H9 (cell line): ENCODE data around the gene DCTN5. TPM values are rescaled to one million over a fixed set of nuclear protein-coding genes. Genes with fewer than 3 reads are reported as not detected.

Source experiments
- DNase-seq: peaks from one replicate; pipeline ENCODE4 v3.0.0-alpha.2; 2017
- H2AFZ ChIP-seq: one replicate; pipeline ENCODE4 v1.6.1; 2013; ENCODE audit warnings: mild to moderate bottlenecking, low read length, control low read depth, moderate library complexity
- H2AK5ac ChIP-seq: 2 replicates; pipeline ENCODE4 v1.6.1; 2013; ENCODE audit warnings: low read length, control low read depth, mixed read lengths; ENCODE audit not compliant: insufficient read length
- H2BK120ac ChIP-seq: one replicate; pipeline ENCODE4 v1.6.1; 2013; ENCODE audit warnings: low read depth, mild to moderate bottlenecking, low read length, control low read depth, inconsistent platforms; ENCODE audit not compliant: poor library complexity, severe bottlenecking
- H2BK12ac ChIP-seq: 2 replicates; pipeline ENCODE4 v1.6.1; 2013; ENCODE audit warnings: low read length, control low read depth, mixed read lengths, low read depth; ENCODE audit not compliant: insufficient read length
- H2BK15ac ChIP-seq: 2 replicates; pipeline ENCODE4 v1.6.1; 2013; ENCODE audit warnings: low read depth, low read length, control low read depth
- H2BK20ac ChIP-seq: one replicate; pipeline ENCODE4 v1.6.1; 2013; ENCODE audit warnings: low read depth, mild to moderate bottlenecking, low read length, control low read depth, inconsistent platforms; ENCODE audit not compliant: poor library complexity, severe bottlenecking
- H2BK5ac ChIP-seq: 2 replicates; pipeline ENCODE4 v1.6.1; 2013; ENCODE audit warnings: low read length, control low read depth, mixed read lengths; ENCODE audit not compliant: insufficient read length
- H3K14ac ChIP-seq: 2 replicates; pipeline ENCODE4 v1.6.1; 2013; ENCODE audit warnings: low read length, control low read depth; ENCODE audit not compliant: insufficient read depth
- H3K18ac ChIP-seq: 2 replicates; pipeline ENCODE4 v1.6.1; 2013; ENCODE audit warnings: low read depth, mild to moderate bottlenecking, mixed read lengths, low read length, control low read depth; ENCODE audit not compliant: insufficient read length
- H3K23ac ChIP-seq: 2 replicates; pipeline ENCODE4 v1.6.1; 2013; ENCODE audit warnings: low read length, control low read depth, mixed read lengths, low read depth; ENCODE audit not compliant: insufficient read length
- H3K23me2 ChIP-seq: 2 replicates; pipeline ENCODE4 v1.6.1; 2013; ENCODE audit warnings: low read depth, mild to moderate bottlenecking, mixed read lengths, low read length, control low read depth; ENCODE audit not compliant: insufficient read length, poor library complexity, severe bottlenecking
- H3K27ac ChIP-seq: 2 replicates; pipeline ENCODE4 v1.5.1; 2013; ENCODE audit warnings: low read length, control low read depth, mixed read lengths, low read depth; ENCODE audit not compliant: insufficient read length
- H3K27me3 ChIP-seq: 2 replicates; pipeline ENCODE4 v1.6.1; 2013; ENCODE audit warnings: low read length, control low read depth, inconsistent platforms; ENCODE audit not compliant: insufficient read depth
- H3K4ac ChIP-seq: 2 replicates; pipeline ENCODE4 v1.6.1; 2013; ENCODE audit warnings: low read depth, mild to moderate bottlenecking, control low read depth, inconsistent platforms, low read length, moderate library complexity
- H3K4me1 ChIP-seq: 2 replicates; pipeline ENCODE4 v1.6.1; 2013; ENCODE audit warnings: low read length, control low read depth, inconsistent platforms; ENCODE audit not compliant: insufficient read depth
- H3K4me2 ChIP-seq: 2 replicates; pipeline ENCODE4 v1.6.1; 2013; ENCODE audit warnings: low read length, control low read depth, mixed read lengths; ENCODE audit not compliant: insufficient read length, insufficient read depth
- H3K56ac ChIP-seq: 2 replicates; pipeline ENCODE4 v1.6.1; 2013; ENCODE audit warnings: low read depth, mild to moderate bottlenecking, mixed read lengths, low read length, control low read depth; ENCODE audit not compliant: insufficient read length
- H3K79me1 ChIP-seq: 2 replicates; pipeline ENCODE4 v1.6.1; 2013; ENCODE audit warnings: low read depth, mild to moderate bottlenecking, moderate library complexity, low read length, control low read depth, inconsistent platforms; ENCODE audit not compliant: insufficient read depth, poor library complexity, severe bottlenecking
- H3K79me2 ChIP-seq: 2 replicates; pipeline ENCODE4 v1.6.1; 2013; ENCODE audit warnings: low read length, control low read depth, inconsistent platforms; ENCODE audit not compliant: insufficient read depth
- H3K9ac ChIP-seq: 2 replicates; pipeline ENCODE4 v1.6.1; 2013; ENCODE audit warnings: low read length, control low read depth, mixed read lengths; ENCODE audit not compliant: insufficient read length; ENCODE audit errors: extremely low read depth
- H3K9me3 ChIP-seq: one replicate; pipeline ENCODE4 v1.6.1; 2013; ENCODE audit warnings: low read depth, low read length, inconsistent platforms; ENCODE audit not compliant: control insufficient read depth
- H3T11ph ChIP-seq: one replicate; pipeline ENCODE4 v1.6.1; 2013; ENCODE audit warnings: mild to moderate bottlenecking, low read length, control low read depth, inconsistent platforms
- H4K20me1 ChIP-seq: one replicate; pipeline ENCODE4 v1.6.1; 2013; ENCODE audit not compliant: control insufficient read depth, insufficient read length, insufficient read depth
- H4K5ac ChIP-seq: 2 replicates; pipeline ENCODE4 v1.6.1; 2013; ENCODE audit warnings: low read depth, mild to moderate bottlenecking, mixed read lengths, low read length, control low read depth; ENCODE audit not compliant: insufficient read length
- H4K8ac ChIP-seq: replicated peaks from 2 replicates; pipeline ENCODE4 v1.6.1; 2013; ENCODE audit warnings: low read length, control low read depth, mixed read lengths, low read depth; ENCODE audit not compliant: insufficient read length
- H4K91ac ChIP-seq: 2 replicates; pipeline ENCODE4 v1.6.1; 2013; ENCODE audit warnings: low read depth, mild to moderate bottlenecking, moderate library complexity, mixed read lengths, low read length, control low read depth; ENCODE audit not compliant: insufficient read length
- H3K27ac Mint-ChIP-seq, 3 experiments: 2 replicates in 2 of 3; 3 replicates in 1 of 3; pipeline ENCODE4 v1.8.0; 2020 to 2021; ENCODE audit warnings: mixed read lengths in 3 of 3, mild to moderate bottlenecking in 1 of 3, moderate library complexity in 1 of 3
- H3K27me3 Mint-ChIP-seq: 2 replicates; pipeline ENCODE4 v1.8.0; 2021; ENCODE audit warnings: low read depth, mild to moderate bottlenecking, moderate library complexity, mixed read lengths
- H3K36me3 Mint-ChIP-seq, 3 experiments: 2 replicates in 2 of 3; 3 replicates in 1 of 3; pipeline ENCODE4 v1.8.0; 2020 to 2021; ENCODE audit warnings: low read depth in 3 of 3, mixed read lengths in 3 of 3; ENCODE audit not compliant: insufficient read depth in 1 of 3
- H3K4me1 Mint-ChIP-seq, 2 experiments: 2 replicates each; pipeline ENCODE4 v1.8.0; 2020; ENCODE audit warnings: mixed read lengths in 2 of 2
- H3K4me3 Mint-ChIP-seq, 2 experiments: 2 replicates in 1 of 2; 3 replicates in 1 of 2; pipeline ENCODE4 v1.8.0; 2020 to 2021; ENCODE audit warnings: mild to moderate bottlenecking in 2 of 2, mixed read lengths in 2 of 2, moderate library complexity in 1 of 2
- H3K9me3 Mint-ChIP-seq, 2 experiments: 2 replicates in 1 of 2; 3 replicates in 1 of 2; pipeline ENCODE4 v1.8.0; 2020; ENCODE audit warnings: mild to moderate bottlenecking in 2 of 2, mixed read lengths in 2 of 2, moderate library complexity in 1 of 2
- WGBS: extraction: QIAGEN DNeasy Blood & Tissue Kit; methylation state at CpG from one replicate; pipeline ENCODE4 v1.1.7; 2013; ENCODE audit warnings: missing lambda C conversion rate, low lambda C conversion rate, mixed read lengths; ENCODE audit not compliant: insufficient read length; ENCODE audit errors: extremely low coverage; 5-methylcytosine and 5-hydroxymethylcytosine counted together
- total RNA-seq: library from RNA; stranded (reverse); gene quantifications from 2 replicates; pipeline ENCODE4 v1.2.1, GENCODE V29; 2021
- TF ChIP-seq, protein P1 (sequence below): fragments of 200-600 bp; sonication (generic); conservative IDR thresholded peaks from 3 replicates; pipeline ENCODE4 v1.8.0; 2021; ENCODE audit warnings: antibody characterized with exemption, mild to moderate bottlenecking

DCTN5 gene
- total RNA-seq, 1 experiment from 2014 or later = 114 TPM

DNA sequence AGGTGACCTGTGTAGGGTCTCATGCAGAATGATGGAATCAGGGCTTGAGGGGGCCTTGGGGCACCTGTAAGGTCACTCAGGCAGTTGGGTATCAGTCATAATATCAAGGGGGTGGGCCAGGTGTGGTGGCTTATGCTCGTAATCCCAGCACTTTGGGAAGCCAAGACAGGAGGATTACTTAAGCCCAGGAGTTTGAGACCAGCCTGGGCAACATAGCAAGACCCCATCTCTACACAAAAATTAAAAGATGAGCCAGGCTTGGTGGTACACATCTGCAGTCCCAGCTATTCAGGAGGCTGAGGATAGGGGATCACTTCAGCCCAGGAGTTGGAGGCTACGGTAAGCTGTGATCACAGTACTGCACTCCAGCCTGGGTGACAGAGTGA lies 64.2 kb downstream of the DCTN5 start:
- DNase-seq = no peak
- H3K9me3 ChIP-seq = peaks cover 5% of the 10 kb centered on the region
- peaks cover 16 to 18% of the 10 kb centered on the region in 2 experiments for H3K9me3 Mint-ChIP-seq
- H3K27ac ChIP-seq = no peak overlapping the region
- no peaks in the 10 kb centered on the region for H3K4me1 ChIP-seq
- no peak overlapping the region for H3K18ac ChIP-seq
- TF ChIP-seq, protein P1, sequence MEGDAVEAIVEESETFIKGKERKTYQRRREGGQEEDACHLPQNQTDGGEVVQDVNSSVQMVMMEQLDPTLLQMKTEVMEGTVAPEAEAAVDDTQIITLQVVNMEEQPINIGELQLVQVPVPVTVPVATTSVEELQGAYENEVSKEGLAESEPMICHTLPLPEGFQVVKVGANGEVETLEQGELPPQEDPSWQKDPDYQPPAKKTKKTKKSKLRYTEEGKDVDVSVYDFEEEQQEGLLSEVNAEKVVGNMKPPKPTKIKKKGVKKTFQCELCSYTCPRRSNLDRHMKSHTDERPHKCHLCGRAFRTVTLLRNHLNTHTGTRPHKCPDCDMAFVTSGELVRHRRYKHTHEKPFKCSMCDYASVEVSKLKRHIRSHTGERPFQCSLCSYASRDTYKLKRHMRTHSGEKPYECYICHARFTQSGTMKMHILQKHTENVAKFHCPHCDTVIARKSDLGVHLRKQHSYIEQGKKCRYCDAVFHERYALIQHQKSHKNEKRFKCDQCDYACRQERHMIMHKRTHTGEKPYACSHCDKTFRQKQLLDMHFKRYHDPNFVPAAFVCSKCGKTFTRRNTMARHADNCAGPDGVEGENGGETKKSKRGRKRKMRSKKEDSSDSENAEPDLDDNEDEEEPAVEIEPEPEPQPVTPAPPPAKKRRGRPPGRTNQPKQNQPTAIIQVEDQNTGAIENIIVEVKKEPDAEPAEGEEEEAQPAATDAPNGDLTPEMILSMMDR = no peak
- no peak overlapping the region for H3K23ac ChIP-seq
- H3K27me3 Mint-ChIP-seq = peaks cover 17% of the 10 kb centered on the region
- H4K5ac ChIP-seq = no peak overlapping the region
- H3K56ac ChIP-seq = no peak overlapping the region
- H2AK5ac ChIP-seq = no peak overlapping the region
- H3K4me1 Mint-ChIP-seq = peaks cover 8 to 10% of the 10 kb centered on the region in 2 experiments
- no peak overlapping the region for H3K4me2 ChIP-seq
- no peaks in the 10 kb centered on the region for H3K79me1 ChIP-seq
- H3K27me3 ChIP-seq = no peaks in the 10 kb centered on the region
- no peak overlapping the region for H4K91ac ChIP-seq
- H2BK15ac ChIP-seq = no peak overlapping the region
- H2BK120ac ChIP-seq = no peak overlapping the region
- H3K79me2 ChIP-seq = no peaks in the 10 kb centered on the region
- peaks cover 6 to 31% (median 11%) of the 10 kb centered on the region in 3 experiments for H3K36me3 Mint-ChIP-seq
- no peaks in the 10 kb centered on the region for H3K23me2 ChIP-seq
- H3K27ac Mint-ChIP-seq = peak overlapping the region in 1 of 3 experiments; percentile 1; a peak in 1 of 7 replicates
- no peak overlapping the region for H2AFZ ChIP-seq
- no peak overlapping the region for H3T11ph ChIP-seq
- H4K20me1 ChIP-seq = no peaks in the 10 kb centered on the region
- no peak overlapping the region for H2BK20ac ChIP-seq
- no peak overlapping the region for H3K9ac ChIP-seq
- H3K14ac ChIP-seq = no peak overlapping the region
- H3K4me3 Mint-ChIP-seq = no peak overlapping the region
- H3K4ac ChIP-seq = no peak overlapping the region
- no peak overlapping the region for H2BK12ac ChIP-seq
- no peak overlapping the region for H4K8ac ChIP-seq
- no CpG with 5 or more reads among the region's 2 CpGs for WGBS
- no peak overlapping the region for H2BK5ac ChIP-seq
